Tibial artery (tissue), 4 donors: ENCODE measurements around the gene ELFN1.

Experiments used
- DNase-seq, 2 donors: peaks; one replicate each; pipeline ENCODE4 v3.0.0-alpha.2; 2019
- H3K27ac ChIP-seq, 2 donors: fragments of 200-600 bp; sonication (generic) in 1 of 2; 1 replicate in 1 of 2; 2 replicates in 1 of 2; pipeline ENCODE4 v1.5.1; 2018 to 2019; ENCODE audit warnings: mild to moderate bottlenecking in 1 of 2
- H3K27me3 ChIP-seq, 2 donors: fragments of 200-600 bp; sonication (generic) in 1 of 2; one replicate each; pipeline versions ENCODE4 v1.5.1 to v1.6.0; 2016 to 2019
- H3K36me3 ChIP-seq, 3 donors: fragments of 200-600 bp; sonication (generic) in 2 of 3; one replicate each; pipeline ENCODE4 v1.5.1; 2016 to 2019; ENCODE audit warnings: mild to moderate bottlenecking in 2 of 3
- H3K4me1 ChIP-seq, 4 donors: fragments of 200-600 bp; sonication (generic) in 2 of 4; 1 replicate in 3 of 4; 2 replicates in 1 of 4; pipeline ENCODE4 v1.5.1; 2016 to 2019
- H3K4me3 ChIP-seq, 2 donors: fragments of 200-600 bp; sonication (generic) in 1 of 2; 1 replicate in 1 of 2; 2 replicates in 1 of 2; pipeline ENCODE4 v1.5.1; 2018 to 2019; ENCODE audit warnings: mild to moderate bottlenecking in 2 of 2
- H3K9me3 ChIP-seq, 3 donors: fragments of 200-600 bp; sonication (generic) in 1 of 3; one replicate each; pipeline ENCODE4 v1.5.1; 2016 to 2019
- intact Hi-C: fragments of 100-400 bp; cut with DNase I; formaldehyde crosslinking; loops from one replicate; pipeline ENCODE4 v1.15.0; 2023; ENCODE audit warnings: low total_unique reads
- TF ChIP-seq, protein P1 (sequence below), 2 experiments: fragments of 200-600 bp in 1 of 2; fragments of 450-650 bp in 1 of 2; IDR thresholded peaks; one replicate each; pipeline ENCODE4 v1.5.1; 2017 to 2019; ENCODE audit warnings: antibody characterized with exemption in 2 of 2, mild to moderate bottlenecking in 1 of 2, moderate library complexity in 1 of 2

Gene ELFN1

DNA sequence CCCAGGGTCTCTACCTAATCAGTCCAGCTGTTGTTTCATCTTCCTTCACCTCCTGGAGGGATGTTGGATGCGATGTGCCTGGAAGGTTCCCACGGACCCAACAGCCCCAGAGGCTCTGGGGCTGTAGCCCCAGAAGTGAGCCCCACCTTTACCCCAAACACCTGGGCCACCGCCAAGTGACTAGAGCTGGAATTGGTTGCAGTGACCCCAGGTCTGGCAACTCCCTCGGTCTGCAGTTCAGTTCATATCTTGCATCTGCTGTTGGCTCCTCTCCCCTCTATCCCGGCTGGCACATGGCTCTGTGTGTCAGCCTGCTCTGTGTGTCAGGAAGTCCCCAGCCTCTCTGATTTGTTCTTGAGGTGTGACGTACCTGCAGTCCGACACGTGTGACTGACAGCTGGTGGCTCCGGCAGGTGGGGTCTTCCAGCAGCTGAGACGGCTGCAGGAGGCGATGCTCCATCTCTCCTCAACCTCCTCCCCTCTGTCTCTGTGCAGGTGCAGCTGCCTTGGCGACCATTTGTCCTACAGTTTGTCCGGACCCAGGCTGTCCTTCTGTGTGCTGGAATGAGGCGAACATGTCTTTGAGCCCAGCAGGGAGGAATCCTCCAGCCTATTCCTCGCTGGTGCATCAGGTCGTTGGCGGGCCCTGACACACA, 38.6 kb downstream of the ELFN1 start:
- Histone ChIP-seq H3K4me1 (no peaks in the 10 kb centered on the region), H3K4me3 (no peak overlapping the region), H3K27me3 (peaks cover 0 to 47% of the 10 kb centered on the region in 2 donors), H3K36me3 (no peaks in the 10 kb centered on the region), H3K9me3 (peaks cover 0 to 14% (median 8%) of the 10 kb centered on the region in 3 donors), H3K27ac (no peak overlapping the region)
- TF ChIP-seq, protein P1, sequence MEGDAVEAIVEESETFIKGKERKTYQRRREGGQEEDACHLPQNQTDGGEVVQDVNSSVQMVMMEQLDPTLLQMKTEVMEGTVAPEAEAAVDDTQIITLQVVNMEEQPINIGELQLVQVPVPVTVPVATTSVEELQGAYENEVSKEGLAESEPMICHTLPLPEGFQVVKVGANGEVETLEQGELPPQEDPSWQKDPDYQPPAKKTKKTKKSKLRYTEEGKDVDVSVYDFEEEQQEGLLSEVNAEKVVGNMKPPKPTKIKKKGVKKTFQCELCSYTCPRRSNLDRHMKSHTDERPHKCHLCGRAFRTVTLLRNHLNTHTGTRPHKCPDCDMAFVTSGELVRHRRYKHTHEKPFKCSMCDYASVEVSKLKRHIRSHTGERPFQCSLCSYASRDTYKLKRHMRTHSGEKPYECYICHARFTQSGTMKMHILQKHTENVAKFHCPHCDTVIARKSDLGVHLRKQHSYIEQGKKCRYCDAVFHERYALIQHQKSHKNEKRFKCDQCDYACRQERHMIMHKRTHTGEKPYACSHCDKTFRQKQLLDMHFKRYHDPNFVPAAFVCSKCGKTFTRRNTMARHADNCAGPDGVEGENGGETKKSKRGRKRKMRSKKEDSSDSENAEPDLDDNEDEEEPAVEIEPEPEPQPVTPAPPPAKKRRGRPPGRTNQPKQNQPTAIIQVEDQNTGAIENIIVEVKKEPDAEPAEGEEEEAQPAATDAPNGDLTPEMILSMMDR (IDR thresholded peaks at IDR 0.05): no peak
- DNase-seq: peak; percentile 14 to 44
- intact Hi-C loops: no loop called here

DNA sequence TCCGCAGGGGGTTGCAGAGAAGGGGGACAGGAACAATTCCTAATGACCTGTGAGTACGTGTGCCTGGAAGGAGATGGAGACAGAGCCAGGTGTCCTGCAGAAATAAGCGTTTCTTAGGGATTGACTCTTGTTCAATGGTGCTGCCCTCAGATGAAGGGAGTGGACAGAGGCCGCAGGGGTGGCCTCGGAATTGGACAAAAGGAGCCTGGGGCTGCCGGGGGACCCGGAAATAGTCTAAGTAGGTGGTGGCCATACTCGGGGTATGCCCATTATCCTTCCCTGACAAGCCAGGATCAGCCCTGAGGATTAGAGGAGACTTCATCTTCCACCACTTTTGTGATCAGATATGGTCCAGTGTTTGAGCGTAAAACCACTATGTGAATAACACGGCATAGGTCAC, 39.2 kb downstream of the ELFN1 start:
- DNase-seq: no peak
- Histone ChIP-seq H3K4me1 (no peaks in the 10 kb centered on the region), H3K36me3 (no peaks in the 10 kb centered on the region), H3K9me3 (peaks cover 0 to 14% (median 8%) of the 10 kb centered on the region in 3 donors), H3K4me3 (no peak overlapping the region), H3K27me3 (peaks cover 0 to 44% of the 10 kb centered on the region in 2 donors), H3K27ac (no peak overlapping the region)
- TF ChIP-seq, protein P1 (IDR thresholded peaks at IDR 0.05): no peak
- intact Hi-C loops: no loop called here

DNA sequence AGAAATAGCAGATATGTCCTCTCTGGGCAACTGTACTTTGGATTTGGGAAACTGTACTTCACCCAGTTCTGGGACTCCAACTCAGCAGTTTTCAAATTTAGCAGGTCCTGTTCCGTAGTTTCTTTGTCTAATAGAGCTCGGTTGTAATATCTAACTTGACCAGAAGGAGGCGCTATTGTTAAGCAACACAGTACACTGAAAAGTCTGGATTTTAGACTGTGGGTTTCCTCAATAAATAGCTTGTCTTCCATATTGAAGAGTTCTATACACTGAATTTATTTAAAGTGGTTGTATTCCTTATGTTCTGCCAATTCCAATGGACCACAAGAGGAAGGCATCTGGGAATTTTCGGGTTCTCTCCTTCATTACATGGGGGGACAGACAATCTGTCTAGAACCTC, 39.8 kb downstream of the ELFN1 start:
- H3K27ac ChIP-seq: no peak overlapping the region
- intact Hi-C loops: loop anchor here (10.0 kb wide), 1 partner anchor 125 kb away; no protein-coding TSS in a partner anchor
- TF ChIP-seq, protein P1 (IDR thresholded peaks at IDR 0.05): no peak
- H3K4me3 ChIP-seq: no peak overlapping the region
- H3K9me3 ChIP-seq: peaks cover 0 to 14% (median 11%) of the 10 kb centered on the region in 3 donors
- no peaks in the 10 kb centered on the region for H3K36me3 ChIP-seq
- H3K27me3 ChIP-seq: peaks cover 0 to 41% of the 10 kb centered on the region in 2 donors
- no peaks in the 10 kb centered on the region for H3K4me1 ChIP-seq
- DNase-seq: no peak

DNA sequence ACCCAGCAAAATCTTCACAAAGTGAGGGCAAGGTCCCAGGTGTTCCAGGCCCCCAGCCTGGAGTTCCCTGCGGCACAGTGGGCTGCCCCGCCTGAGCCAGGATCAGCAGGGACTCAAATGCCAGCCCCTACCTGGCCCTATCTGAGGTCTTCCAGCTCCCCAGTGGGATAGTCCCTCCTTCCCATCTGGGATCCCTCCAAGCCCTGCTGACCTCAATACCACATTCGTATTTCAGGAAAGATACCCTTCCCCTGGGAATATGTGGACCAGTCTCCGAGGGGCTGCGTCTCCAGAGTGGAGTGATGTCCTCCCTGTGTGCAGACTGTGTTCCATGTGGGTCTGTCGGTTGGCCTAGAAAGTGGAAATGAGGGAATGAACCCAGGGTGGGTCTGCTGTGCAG, 40.9 kb downstream of the ELFN1 start:
- TF ChIP-seq, protein P1 (IDR thresholded peaks at IDR 0.05): no peak
- H3K36me3 ChIP-seq: no peaks in the 10 kb centered on the region
- H3K9me3 ChIP-seq: peaks cover 0 to 14% (median 11%) of the 10 kb centered on the region in 3 donors
- no peak overlapping the region for H3K4me3 ChIP-seq
- H3K27ac ChIP-seq: no peak overlapping the region
- H3K4me1 ChIP-seq: no peaks in the 10 kb centered on the region
- H3K27me3 ChIP-seq: peaks cover 0 to 49% of the 10 kb centered on the region in 2 donors
- DNase-seq: peak in 1 of 2 donors; percentile 40
- intact Hi-C loops: loop anchor here (10.0 kb wide), 1 partner anchor 126 kb away; no protein-coding TSS in a partner anchor

DNA sequence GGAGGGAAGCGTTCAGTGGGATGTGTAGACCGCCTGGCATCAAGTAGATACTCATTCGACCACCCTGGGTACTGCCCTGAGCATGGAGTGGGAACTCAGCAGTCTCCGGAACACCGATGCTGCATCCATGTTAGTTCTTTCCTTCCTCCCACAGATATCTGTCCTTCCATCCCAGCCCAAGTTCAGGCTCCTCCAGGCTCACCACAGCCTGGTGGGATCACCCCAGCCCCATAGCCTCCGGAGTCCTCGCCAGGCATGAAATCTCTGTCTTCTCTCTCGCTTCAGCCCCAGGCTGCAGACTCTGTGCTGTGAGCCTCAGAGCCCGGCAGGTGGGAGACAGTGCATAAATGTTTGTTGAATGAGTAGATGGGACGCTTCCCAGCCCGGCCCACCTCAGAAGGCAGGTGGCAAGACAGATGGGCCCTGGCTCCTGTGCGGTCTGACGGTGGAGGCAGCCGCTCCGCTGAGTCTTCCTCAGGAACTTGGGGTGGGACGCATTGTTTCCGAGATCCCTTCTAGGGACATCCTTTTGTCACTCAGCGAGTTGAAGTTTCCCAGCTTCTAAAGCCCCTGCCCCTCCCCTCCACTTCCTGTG, 42.9 kb downstream of the ELFN1 start:
- Histone ChIP-seq H3K9me3 (peaks cover 0 to 14% (median 11%) of the 10 kb centered on the region in 3 donors), H3K4me1 (no peaks in the 10 kb centered on the region), H3K36me3 (no peaks in the 10 kb centered on the region), H3K27ac (no peak overlapping the region), H3K4me3 (no peak overlapping the region), H3K27me3 (peaks cover 0 to 57% of the 10 kb centered on the region in 2 donors)
- no peak for DNase-seq
- intact Hi-C loops: loop anchor here (10.0 kb wide), 1 partner anchor 128 kb away; no protein-coding TSS in a partner anchor
- TF ChIP-seq, protein P1 (IDR thresholded peaks at IDR 0.05): no peak
